Activated T-cell treated with anti-CD3 and anti-CD28 coated beads, Interleukin-2, amount 50 U/mL, for 72 hours (primary cell): ENCODE results near the gene ADAMTSL2. TPM values are rescaled to one million over a fixed set of nuclear protein-coding genes. Genes with fewer than 3 reads are reported as not detected.

ENCODE experiments used
- ATAC-seq, 2 donors: fragments of 150-1000 bp; cut with Tn5 transposase; replicated peaks in 1 of 2; 2 replicates each; pipeline ENCODE4 v1.10.0; 2021; ENCODE audit warnings: moderate library complexity in 2 of 2, mild to moderate bottlenecking in 1 of 2
- DNase-seq, 2 donors: peaks; one replicate each; pipeline ENCODE4 v3.0.0; 2021 to 2022; ENCODE audit warnings: mixed read lengths in 1 of 2
- H3K27ac Mint-ChIP-seq: one replicate; pipeline ENCODE4 v1.8.0; 2022; ENCODE audit warnings: mild to moderate bottlenecking, moderate library complexity, mixed read lengths
- H3K27me3 Mint-ChIP-seq: one replicate; pipeline ENCODE4 v1.8.0; 2022; ENCODE audit warnings: low read depth, mixed read lengths
- H3K36me3 Mint-ChIP-seq, 2 donors: one replicate each; pipeline ENCODE4 v1.8.0; 2022; ENCODE audit warnings: mixed read lengths in 2 of 2, mild to moderate bottlenecking in 1 of 2; ENCODE audit not compliant: insufficient read depth in 2 of 2
- H3K4me1 Mint-ChIP-seq: one replicate; pipeline ENCODE4 v1.8.0; 2022; ENCODE audit warnings: low read depth, mixed read lengths
- H3K4me3 Mint-ChIP-seq, 2 donors: one replicate each; pipeline ENCODE4 v1.8.0; 2022; ENCODE audit warnings: mild to moderate bottlenecking in 2 of 2, mixed read lengths in 2 of 2, moderate library complexity in 2 of 2
- H3K9me3 Mint-ChIP-seq, 2 donors: one replicate each; pipeline ENCODE4 v1.8.0; 2022; ENCODE audit warnings: mixed read lengths in 2 of 2
- total RNA-seq, 2 donors: library from RNA; stranded (reverse); gene quantifications; one replicate each; pipeline ENCODE4 v1.2.3, GENCODE V29; 2022

Gene ADAMTSL2
- total RNA-seq, 2 donors from 2014 or later: 0.07 to 0.17 TPM

- H3K36me3 Mint-ChIP-seq: peaks cover 2% of the 10 kb centered on the region in 2 donors
- H3K27me3 Mint-ChIP-seq: peaks cover 54% of the 10 kb centered on the region
- no peak overlapping the region for H3K27ac Mint-ChIP-seq
- H3K4me3 Mint-ChIP-seq: no peak overlapping the region
- no peaks in the 10 kb centered on the region for H3K4me1 Mint-ChIP-seq
- H3K9me3 Mint-ChIP-seq: peaks cover 2 to 3% of the 10 kb centered on the region in 2 donors
- no peak for DNase-seq
- ATAC-seq: no peak
Observed at GRCh38 chr9:133584559-133585476, 50.3 kb downstream of the ADAMTSL2 start.

- Mint-ChIP-seq H3K4me1 (no peaks in the 10 kb centered on the region), H3K9me3 (peaks cover 2 to 3% of the 10 kb centered on the region in 2 donors), H3K27ac (no peak overlapping the region), H3K36me3 (peaks cover 2% of the 10 kb centered on the region in 2 donors), H3K27me3 (peaks cover 45% of the 10 kb centered on the region), H3K4me3 (no peak overlapping the region)
- no peak for ATAC-seq
- DNase-seq: no peak
Observed at GRCh38 chr9:133585481-133586351, 51.2 kb downstream of the ADAMTSL2 start.

GRCh38 chr9:133587051-133587450 is 52.5 kb downstream of the ADAMTSL2 start:
- Mint-ChIP-seq H3K4me1 (no peaks in the 10 kb centered on the region), H3K27ac (no peak overlapping the region), H3K4me3 (no peak overlapping the region), H3K36me3 (peaks cover 2% of the 10 kb centered on the region in 2 donors), H3K27me3 (peaks cover 37% of the 10 kb centered on the region), H3K9me3 (peaks cover 2 to 3% of the 10 kb centered on the region in 2 donors)
- no peak for ATAC-seq
- DNase-seq: no peak

GRCh38 chr9:133587466-133587865 is 53.0 kb downstream of the ADAMTSL2 start:
- Mint-ChIP-seq H3K27ac (no peak overlapping the region), H3K4me3 (no peak overlapping the region), H3K9me3 (peaks cover 2 to 3% of the 10 kb centered on the region in 2 donors), H3K4me1 (no peaks in the 10 kb centered on the region), H3K36me3 (peaks cover 2% of the 10 kb centered on the region in 2 donors), H3K27me3 (peaks cover 35% of the 10 kb centered on the region)
- no peak for DNase-seq
- ATAC-seq: no peak

GRCh38 chr9:133589454-133590227 is 55.1 kb downstream of the ADAMTSL2 start:
- Mint-ChIP-seq H3K27ac (no peak overlapping the region), H3K36me3 (peaks cover 2% of the 10 kb centered on the region in 2 donors), H3K27me3 (peaks cover 26% of the 10 kb centered on the region), H3K9me3 (peaks cover 2 to 3% of the 10 kb centered on the region in 2 donors), H3K4me3 (no peak overlapping the region), H3K4me1 (no peaks in the 10 kb centered on the region)
- no peak for ATAC-seq
- peak; percentile 49 to 52 for DNase-seq

GRCh38 chr9:133590231-133590855 is 55.8 kb downstream of the ADAMTSL2 start:
- Mint-ChIP-seq H3K36me3 (peaks cover 2% of the 10 kb centered on the region in 2 donors), H3K4me3 (no peak overlapping the region), H3K27me3 (peaks cover 22% of the 10 kb centered on the region), H3K4me1 (no peaks in the 10 kb centered on the region), H3K9me3 (peaks cover 2 to 3% of the 10 kb centered on the region in 2 donors), H3K27ac (peak overlapping the region; percentile 44)
- DNase-seq (no peak), ATAC-seq (no peak)

GRCh38 chr9:133591116-133591910 is 56.8 kb downstream of the ADAMTSL2 start:
- Mint-ChIP-seq H3K9me3 (peaks cover 2 to 3% of the 10 kb centered on the region in 2 donors), H3K4me1 (no peaks in the 10 kb centered on the region), H3K4me3 (no peak overlapping the region), H3K27ac (no peak overlapping the region), H3K27me3 (peaks cover 13% of the 10 kb centered on the region), H3K36me3 (peaks cover 2% of the 10 kb centered on the region in 2 donors)
- DNase-seq (no peak), ATAC-seq (no peak)

GRCh38 chr9:133591985-133592384 is 57.5 kb downstream of the ADAMTSL2 start:
- DNase-seq (no peak), ATAC-seq (no peak)
- Mint-ChIP-seq H3K27ac (no peak overlapping the region), H3K4me3 (no peak overlapping the region), H3K27me3 (peaks cover 7% of the 10 kb centered on the region), H3K9me3 (peaks cover 4 to 5% of the 10 kb centered on the region in 2 donors), H3K36me3 (peaks cover 3% of the 10 kb centered on the region in 2 donors), H3K4me1 (no peaks in the 10 kb centered on the region)

GRCh38 chr9:133592731-133593409 is 58.4 kb downstream of the ADAMTSL2 start:
- H3K27me3 Mint-ChIP-seq: peaks cover 7% of the 10 kb centered on the region
- ATAC-seq (no peak), DNase-seq (no peak)
- H3K4me3 Mint-ChIP-seq: no peak overlapping the region
- peaks cover 10 to 11% of the 10 kb centered on the region in 2 donors for H3K36me3 Mint-ChIP-seq
- no peaks in the 10 kb centered on the region for H3K4me1 Mint-ChIP-seq
- H3K27ac Mint-ChIP-seq: no peak overlapping the region
- peaks cover 11% of the 10 kb centered on the region in 2 donors for H3K9me3 Mint-ChIP-seq

- DNase-seq: no peak
- Mint-ChIP-seq H3K27ac (no peak overlapping the region), H3K27me3 (peaks cover under 1% of the 10 kb centered on the region), H3K4me1 (no peaks in the 10 kb centered on the region), H3K9me3 (peaks cover 8 to 9% of the 10 kb centered on the region in 2 donors), H3K36me3 (peaks cover 8 to 9% of the 10 kb centered on the region in 2 donors), H3K4me3 (no peak overlapping the region)
- no peak for ATAC-seq
Observed at GRCh38 chr9:133593587-133594253, 59.2 kb downstream of the ADAMTSL2 start.

- Mint-ChIP-seq H3K27me3 (no peaks in the 10 kb centered on the region), H3K27ac (no peak overlapping the region), H3K4me1 (no peaks in the 10 kb centered on the region), H3K9me3 (peaks cover 8 to 9% of the 10 kb centered on the region in 2 donors), H3K36me3 (peaks cover 8 to 9% of the 10 kb centered on the region in 2 donors), H3K4me3 (no peak overlapping the region)
- DNase-seq (no peak), ATAC-seq (no peak)
Observed at GRCh38 chr9:133594310-133594709, 59.8 kb downstream of the ADAMTSL2 start.
